NCI-H69 (cell line): ENCODE data around the gene IBSP.
A peak's percentile ranks its signal among the peaks of the same experiment; 100 is the strongest.

Experiments used
- DNase-seq: peaks from one replicate; lab custom pipeline; 2025; lab: John Stamatoyannopoulos, UW

IBSP gene

DNA sequence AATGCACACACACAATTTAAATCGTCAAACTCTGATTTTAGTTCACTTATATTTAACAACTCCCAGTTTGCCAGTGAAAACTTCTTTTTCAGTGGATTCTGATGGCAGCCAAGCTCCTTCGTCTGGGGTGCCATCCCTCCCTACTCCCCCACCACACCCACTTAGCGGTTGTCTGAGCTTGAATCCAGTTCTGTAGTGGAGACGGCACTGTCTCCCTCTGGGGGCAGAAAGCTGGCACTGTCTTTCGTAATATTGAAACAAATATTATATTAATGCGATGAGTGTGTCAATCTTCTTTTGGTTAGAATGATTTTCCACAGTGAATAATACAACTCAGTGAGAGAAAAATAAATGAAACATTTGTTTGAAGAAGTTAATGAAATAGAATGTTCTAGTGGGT lies 38.9 kb downstream of the IBSP start:
- DNase-seq: peak; percentile 4

DNA sequence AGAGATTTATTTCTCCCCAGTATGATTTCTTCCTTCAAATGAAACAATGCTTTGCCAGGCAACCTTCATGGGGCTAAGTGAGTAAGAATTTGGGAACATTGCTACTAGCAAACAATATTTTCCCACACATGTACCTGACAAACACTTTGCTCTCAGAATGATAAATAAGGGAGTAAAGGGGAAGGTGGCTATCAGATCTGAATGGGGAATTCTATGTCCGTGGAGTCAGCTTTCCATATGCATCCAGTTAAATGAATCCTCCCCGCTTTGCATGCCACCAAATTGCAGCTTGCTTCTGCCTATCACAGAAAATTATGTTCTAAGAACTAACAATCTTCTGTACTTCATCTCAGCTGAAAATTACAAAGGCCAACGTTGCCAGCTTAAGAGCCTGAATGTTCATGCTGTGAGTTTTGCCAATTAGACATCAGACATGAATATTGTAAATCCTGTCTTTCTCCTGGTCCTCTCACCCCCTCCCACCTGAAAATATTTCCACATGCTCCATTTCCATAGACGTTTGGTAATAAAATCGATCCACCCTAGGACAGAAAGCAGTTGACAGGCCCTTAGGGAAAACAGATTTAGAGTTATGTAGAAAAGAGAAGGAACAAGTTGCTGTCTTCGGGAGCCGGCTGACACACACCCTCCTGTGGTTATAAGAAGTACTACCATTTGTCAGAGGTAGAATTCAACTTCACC lies 39.7 kb downstream of the IBSP start:
- peak; percentile 12 for DNase-seq

DNA sequence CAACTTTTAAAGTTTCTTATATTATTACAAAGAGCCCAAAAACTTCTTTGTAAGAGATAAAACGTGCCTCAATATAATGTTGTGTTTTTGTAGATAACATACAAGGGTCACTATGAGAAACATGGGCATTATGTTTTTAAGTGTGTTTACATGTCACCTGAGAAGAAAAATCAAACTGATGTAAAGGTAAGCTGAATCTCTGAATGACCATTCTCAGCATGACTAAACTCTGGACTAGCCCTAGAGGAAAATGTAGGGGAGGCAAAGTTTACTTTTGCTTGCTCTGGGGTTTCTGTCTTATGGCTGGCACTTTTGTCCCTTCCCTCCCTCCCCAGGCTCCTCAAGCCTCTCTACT lies 40.2 kb downstream of the IBSP start:
- no peak for DNase-seq

DNA sequence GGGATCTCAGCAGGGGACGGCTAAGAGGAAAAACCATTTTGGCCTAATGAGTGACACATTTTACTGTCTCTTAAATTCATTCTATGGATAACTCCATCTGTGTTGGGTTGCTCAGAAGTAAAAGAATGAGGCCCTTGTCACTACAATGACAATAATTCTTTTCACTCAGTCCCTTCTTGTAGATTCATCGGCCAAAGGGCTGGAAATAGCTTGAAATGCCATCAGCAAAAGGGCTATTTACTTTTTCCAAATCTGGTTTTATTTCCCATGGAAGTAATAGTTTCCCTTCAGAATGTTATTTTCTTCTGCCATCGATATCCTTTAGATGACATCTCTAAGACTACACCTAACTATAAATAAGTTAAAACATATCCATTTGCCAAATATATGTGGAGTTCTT lies 40.8 kb downstream of the IBSP start:
- DNase-seq: no peak

DNA sequence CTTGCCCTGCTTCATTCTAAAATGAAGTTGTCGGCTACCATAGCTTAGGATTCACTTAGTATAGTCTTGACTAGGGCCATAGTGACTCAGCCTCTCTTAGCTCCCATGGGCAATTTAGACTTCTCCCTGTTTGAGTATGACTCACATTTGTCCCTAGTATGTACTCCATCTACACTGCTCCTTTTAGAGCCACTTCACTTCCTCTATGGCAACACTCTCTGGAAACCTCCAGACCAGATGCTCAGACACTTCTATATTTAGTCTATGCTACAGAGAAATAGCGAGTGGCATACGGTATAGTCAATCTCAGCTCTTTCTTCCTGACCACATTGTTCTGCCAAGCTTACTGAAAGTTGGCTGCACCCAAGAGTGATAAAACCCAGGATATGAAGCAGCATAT lies 44.6 kb downstream of the IBSP start:
- no peak for DNase-seq

DNA sequence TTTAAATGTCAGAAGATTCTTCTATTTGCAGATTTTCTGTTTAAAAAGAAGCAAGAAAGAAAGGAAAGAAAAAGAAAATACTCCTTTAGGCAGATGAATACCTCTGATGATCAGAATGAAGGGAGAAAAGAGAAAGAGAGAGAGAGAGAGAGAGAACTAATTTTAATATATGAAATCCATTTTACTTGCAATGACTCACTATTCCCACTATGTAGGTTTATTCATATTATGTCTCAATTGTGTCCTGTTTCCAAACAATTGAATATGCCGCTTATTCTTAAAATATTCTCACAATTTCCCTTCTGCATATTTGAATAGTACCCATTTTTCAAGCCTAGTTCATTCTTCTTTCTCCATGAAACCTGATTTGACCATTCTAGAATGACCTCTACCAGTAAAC lies 45.1 kb downstream of the IBSP start:
- no peak for DNase-seq

DNA sequence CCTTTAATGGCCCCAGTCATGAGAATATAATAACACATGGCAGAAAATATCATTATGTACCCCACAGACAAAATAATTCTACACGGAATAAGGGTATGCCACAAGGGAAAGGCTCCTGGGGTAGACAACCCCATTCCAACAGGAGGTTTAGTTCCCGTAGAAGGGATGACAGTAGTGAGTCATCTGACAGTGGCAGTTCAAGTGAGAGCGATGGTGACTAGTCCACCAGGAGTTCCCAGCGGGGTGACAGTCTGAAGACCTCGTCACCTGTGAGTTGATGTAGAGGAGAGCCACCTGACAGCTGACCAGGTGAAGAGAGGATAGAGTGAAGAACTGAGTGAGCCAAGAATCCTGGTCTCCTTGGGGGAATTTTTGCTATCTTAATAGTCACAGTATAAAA lies 46.9 kb downstream of the IBSP start:
- DNase-seq: no peak

DNA sequence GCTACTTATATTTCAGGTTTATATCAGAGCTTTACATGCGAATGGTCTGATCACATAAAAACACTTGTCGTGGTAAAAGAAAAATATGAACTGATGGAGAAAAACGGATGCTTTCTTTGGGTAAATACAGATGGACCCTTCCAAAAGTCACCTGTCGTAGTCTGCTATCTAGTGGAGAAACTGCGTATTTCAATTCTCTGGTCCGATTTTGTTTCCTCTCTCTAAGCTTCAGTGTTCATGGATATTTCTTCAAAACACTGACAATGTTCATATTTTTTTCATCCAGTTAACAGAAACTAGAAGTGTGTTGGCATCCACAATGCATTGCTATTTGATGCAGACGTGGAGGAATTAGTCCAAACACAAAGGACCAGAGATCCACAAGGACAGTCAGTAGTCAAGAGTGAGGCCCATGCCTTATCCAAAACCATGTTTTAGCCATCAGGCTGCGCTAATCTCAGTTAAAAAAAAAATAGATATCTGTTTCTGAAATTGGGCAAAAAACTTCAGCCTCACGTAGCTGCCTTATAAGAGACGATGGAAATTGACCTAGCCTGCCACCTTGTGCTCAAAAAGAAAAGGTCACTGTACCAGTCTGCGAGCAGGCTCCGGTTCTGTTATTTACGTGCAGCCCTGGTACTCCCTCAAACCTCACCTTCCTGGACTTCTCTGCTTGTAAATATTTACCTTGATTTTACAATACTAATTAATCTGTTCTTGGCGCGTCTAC lies 49.4 kb downstream of the IBSP start:
- peak; percentile 52 for DNase-seq

DNA sequence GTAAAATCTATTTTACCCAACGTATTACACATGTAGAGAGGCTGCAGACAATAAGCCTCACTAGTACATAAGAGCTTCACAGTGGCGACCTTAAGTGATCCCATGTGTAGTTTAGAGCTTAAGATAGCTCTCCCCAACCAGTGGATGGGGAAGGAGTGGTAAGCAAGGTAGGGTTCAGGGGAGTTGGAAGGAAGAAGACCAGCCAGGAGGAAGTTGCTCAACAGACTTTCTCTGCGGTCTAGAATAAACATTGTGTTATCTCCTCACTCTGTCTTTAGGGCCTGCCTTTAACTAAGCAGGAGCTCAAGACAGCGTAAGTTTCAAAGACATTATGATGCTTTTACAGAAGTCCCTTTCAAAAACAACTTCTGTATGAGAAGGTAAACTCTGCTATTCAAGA lies 50.3 kb downstream of the IBSP start:
- no peak for DNase-seq

DNA sequence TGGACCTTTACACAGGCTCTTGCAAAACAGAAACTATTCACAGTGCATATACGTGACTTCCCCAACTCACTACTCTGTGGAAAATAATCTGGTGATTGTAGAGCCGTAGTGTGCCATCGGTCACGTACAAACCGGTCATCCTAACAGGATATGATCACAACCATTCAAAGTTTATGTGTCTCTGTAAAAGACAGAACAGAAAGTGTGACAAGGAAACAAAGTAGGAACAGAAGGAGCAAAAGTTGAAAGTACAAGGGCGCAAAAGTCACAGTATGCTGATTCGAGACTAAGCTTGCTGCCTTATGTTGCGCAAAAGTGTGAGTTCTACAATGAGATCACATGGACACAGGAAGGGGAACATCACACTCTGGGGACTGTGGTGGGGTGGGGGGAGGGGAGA lies 52.0 kb downstream of the IBSP start:
- no peak for DNase-seq

DNA sequence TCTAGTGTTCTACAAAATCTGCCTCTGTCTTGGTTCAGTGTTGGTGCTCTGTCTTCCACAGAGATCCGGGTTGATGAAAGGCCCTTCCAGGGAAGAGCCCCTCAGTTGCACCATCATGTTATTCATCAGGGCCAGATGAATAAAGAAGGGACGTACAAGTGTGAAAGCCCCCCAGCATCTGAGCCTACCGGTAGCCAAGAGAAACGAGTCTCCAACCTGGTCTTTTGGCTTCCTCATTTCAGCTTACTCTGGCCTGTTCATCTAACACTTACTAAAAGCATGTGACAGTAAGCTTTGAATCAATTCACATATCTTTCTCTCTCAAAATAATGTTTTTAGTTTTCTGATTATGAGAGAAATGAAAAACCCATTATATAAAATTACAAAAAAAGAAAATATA lies 52.6 kb downstream of the IBSP start:
- no peak for DNase-seq

DNA sequence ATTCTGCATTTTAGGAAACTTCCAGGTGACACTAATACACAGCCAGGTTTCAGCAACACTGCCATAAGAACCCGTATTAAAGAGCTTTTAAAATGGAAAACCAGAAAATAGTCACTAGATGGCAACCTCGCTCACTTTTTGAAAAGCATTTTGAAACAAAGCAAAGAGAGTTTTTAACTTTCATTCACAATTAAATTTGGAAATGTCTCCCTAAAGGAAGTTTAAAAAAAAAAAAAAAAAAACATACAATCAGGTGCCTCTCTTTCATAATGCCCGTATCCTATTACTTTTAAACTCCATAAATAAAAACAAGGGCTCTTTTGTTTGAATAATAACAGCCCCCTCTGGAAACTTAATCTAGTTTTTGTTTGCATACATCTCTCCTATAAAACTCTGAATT lies 53.8 kb downstream of the IBSP start:
- DNase-seq: peak; percentile 17

DNA sequence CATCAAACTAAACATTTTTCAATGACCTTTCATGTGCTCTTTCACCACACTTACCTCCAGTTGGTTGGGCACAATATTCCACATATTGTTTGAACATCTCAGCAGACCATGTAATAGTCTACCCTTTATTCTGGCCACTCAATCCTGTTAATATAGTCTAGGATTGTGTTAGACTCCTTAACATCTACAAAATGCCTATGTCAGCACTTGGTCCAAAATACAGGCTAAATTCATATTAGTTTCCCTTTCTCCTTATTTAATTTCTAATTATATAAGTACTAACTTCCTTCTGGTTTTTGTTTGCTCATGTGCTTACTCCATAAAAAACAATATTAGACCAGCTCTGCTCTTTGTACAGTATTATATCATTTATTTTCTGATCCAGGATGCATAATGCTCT lies 54.5 kb downstream of the IBSP start:
- DNase-seq: no peak

DNA sequence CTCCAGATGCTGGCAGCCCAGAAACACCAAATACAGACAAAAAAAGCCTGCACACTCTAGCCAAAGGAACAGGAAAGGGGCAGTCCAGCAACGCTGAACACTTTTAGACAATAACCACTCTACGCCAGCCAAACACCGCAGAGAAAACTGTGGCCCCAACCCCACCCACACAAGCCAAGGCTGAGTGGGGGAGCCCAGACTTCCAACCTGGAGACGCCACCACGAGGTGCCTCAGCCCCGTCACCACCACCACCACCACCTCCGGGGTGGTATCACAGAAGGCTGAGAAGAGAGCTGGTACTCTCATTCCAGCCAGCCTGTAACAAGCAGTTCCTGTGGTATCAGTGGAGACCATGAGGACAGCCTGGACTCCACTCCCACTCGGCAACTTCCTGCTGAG lies 56.2 kb downstream of the IBSP start:
- DNase-seq: no peak

DNA sequence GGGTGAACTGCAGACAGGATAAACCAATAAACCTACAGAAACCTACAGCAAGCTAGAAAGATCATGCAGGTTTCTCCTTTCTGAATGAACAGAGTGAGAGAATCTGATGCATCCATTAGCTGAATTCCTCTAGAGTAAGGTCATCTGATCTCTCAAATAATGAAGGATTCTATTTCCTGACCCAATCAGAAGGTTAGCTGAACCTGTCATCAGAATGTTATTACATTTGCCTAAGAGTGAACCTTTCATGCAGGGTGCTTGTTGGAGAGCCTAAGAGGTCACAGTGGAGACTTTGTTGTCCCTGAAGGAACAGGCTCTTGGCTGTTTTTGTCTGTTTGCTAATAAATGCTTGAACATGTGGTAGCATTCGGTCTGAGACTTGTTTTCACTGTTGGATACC lies 57.5 kb downstream of the IBSP start:
- no peak for DNase-seq

DNA sequence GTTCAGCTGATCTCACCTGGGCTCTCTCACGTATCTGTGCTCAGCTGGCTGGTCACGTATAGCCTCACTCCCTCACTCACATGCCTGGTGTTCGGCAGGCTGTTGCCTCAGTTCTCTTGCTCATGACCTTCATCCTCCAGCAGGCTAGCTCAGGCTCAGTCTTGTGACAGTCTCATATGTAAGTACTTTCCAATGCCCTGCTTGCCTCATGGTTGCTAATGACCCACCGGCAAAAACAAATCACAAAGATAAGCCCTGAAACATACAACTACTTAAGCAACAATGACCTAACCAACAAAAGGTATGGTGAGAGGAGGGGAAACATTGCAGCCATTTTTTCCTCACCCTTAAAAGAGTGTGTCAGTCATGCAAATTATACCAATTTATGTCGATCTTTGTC lies 58.4 kb downstream of the IBSP start:
- no peak for DNase-seq
